ENCODE results near the gene KCNIP1.

- TF ChIP-seq CTCF (IDR thresholded peaks at IDR 0.05) (no peak), POLR2A (IDR thresholded peaks at IDR 0.05) (no peak)
These were observed 49.4 kb downstream of the KCNIP1 start for GRCh38 chr5:170553218-170553617.
